Posterior vena cava (tissue), 2 donors: ENCODE measurements around the gene SPACA4. TPM values are rescaled to one million over a fixed set of nuclear protein-coding genes. Genes with fewer than 3 reads are reported as not detected.

Experiments used
- DNase-seq: peaks from one replicate; pipeline ENCODE4 v3.0.0-alpha.2; 2020; ENCODE audit warnings: low spot score
- intact Hi-C, 2 donors: fragments of 100-400 bp; cut with DNase I; formaldehyde crosslinking; loops; one replicate each; pipeline versions ENCODE4 v1.14.1 to v1.14.2; 2022 to 2023
- total RNA-seq, 2 donors: library from RNA; stranded (reverse); fragmentation: NEBNext Ultra II Directional; extraction: Animal tissue kit (Norgen Biotek cat#: 25700); gene quantifications; one replicate each; pipeline ENCODE4 v1.2.1, GENCODE V29; 2021
- donor health status: DM: yes; HTN: yes; CAD: no.
- donor health status: DM: yes; HTN: yes; CAD: no.

Gene SPACA4
- total RNA-seq, 2 donors from 2014 or later, result not detected

DNA sequence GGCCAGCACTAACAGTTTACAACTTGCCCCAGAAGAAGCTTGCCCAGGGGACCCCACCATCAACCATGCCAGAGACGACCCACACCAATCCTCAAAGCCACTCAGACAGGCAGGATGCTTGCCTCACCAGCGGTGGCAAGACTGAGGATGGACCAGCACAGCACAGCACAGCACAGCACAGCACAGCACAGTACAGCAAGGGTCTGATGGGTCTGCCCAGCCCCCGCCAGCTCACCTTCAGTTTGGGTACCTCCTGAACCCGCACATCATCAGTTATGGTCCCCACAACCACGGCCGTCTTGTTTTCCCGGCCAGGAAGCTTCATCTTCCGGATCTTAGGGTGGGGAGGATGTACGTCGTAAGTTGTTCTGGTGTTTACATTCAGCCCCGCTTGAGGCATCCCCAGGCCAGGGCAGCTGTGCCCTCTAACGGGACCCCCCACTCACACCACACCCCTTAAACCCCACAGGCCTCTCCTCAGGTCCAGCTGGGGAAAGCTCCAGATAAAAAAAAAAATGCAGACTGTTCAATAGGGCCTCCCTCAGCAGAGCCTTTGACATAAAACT is 10.0 kb downstream of the SPACA4 start:
- no peak for DNase-seq
- intact Hi-C loops, result no loop called here

DNA sequence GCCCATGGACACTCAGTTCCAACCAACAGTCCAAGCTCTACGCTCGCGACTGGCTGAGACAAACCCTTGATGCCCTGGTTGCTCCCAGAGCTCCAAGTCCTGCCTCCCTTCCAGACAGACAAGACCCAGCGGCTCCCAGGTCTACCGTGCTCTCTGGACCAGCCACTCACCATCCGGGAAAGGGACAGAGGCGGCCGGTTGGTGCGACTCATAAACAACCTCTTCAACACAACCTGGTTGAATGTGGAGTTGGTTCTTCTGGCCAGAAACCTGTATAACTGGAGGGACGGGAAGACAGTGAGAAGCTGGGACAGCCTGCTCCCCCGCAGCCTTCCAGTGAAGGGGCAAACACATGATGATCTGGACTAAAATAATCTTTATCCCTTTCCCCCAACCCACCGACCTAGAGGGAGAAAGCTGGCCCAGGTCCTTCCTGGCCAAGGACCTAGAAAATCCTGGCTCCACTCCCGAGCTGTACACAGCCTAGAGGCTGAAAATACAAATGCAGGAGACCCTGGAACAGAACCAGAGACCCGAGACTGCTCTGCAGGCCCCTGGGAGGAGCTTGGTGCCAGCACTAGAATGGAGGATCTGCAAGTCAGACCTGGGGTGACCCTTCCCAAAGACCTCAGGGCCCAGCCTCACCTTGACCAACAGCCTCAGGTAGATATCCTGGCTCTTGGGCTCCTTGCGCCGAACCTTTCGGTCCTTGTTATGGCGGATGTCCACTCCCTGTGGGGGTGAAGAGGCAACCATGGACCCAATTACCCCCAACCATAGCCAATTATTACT is 10.8 kb downstream of the SPACA4 start:
- intact Hi-C loops, result no loop called here
- no peak for DNase-seq

DNA sequence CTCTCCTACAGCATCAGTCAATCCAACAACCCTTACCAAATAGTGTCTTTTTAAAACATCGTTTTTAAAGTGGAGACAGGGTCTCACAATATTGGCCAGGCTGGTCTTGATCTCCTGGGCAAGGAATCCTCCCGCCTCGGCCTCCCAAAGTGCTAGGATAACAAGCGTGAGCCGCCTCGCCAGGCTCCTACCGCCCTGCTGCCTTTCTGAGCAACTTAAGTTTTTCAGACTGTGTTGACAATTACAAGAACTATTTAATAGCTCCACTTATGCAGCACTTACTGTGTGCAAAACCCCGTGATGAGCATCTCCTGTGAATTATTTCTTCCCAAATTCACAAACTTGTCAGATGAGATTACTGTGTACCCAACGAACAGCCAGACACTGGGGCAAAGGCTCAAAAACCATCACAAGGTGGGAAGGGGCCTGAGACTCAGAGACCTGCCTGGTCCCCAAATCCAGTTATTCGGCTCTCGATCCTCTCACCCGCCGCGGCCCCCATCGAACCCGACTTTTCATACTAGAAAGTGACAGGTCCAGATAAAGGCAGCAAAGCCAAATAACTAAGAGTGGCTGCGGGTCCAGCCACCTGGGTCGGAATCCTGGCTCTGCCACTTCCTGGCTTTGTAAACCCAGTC is 11.9 kb downstream of the SPACA4 start:
- intact Hi-C loops, result no loop called here
- DNase-seq, result no peak

DNA sequence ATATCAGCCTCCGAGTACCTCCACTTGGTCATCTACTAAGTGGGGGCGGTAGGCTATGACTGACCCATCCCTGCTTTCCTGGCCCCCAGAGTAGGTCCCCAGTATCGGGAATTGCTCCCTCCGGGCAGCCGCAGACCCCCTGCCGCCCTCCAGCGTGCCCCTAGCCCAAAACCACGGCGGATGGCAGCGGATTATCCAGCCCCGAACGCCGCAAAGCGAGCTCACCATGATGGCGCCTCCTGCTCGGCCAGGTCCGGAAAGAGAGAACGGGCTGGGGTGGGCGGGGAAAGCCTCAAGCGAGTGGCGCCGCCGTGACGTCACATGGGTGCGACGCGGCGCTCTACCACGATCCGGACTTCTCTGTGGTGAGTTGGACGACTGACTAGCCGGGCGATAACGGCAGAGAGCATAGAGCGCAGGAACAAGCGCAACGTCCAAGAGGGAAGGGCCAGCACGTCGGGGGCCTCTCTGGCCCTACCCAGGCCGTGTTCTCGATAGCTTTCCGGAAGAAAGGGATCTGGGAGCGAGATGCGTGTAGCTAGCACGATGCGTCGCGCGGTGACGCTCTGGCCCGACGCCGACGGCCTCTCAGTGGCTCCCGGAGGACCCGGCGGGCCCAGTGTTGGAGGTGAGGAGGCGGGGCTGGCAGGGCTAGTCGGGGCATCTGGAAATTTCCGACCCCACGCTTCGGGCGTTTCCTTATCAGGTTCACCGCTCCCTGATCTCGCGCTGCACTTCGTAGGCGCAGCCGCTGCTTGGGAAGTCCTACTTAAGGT is 12.6 kb downstream of the SPACA4 start, which contains the start of the genes RPL18 and SPHK2:
Gene RPL18, minus strand, starts transcription at position 263 of the 776 bp plus-strand sequence. Its CDS starts 35 bp downstream, at position 228.
Gene SPHK2, plus strand, starts transcription at position 591 of the 776 bp plus-strand sequence. CDS start 1,009 bp downstream, outside the sequence.
- intact Hi-C loops, result no loop called here
- peak; percentile 99 for DNase-seq

DNA sequence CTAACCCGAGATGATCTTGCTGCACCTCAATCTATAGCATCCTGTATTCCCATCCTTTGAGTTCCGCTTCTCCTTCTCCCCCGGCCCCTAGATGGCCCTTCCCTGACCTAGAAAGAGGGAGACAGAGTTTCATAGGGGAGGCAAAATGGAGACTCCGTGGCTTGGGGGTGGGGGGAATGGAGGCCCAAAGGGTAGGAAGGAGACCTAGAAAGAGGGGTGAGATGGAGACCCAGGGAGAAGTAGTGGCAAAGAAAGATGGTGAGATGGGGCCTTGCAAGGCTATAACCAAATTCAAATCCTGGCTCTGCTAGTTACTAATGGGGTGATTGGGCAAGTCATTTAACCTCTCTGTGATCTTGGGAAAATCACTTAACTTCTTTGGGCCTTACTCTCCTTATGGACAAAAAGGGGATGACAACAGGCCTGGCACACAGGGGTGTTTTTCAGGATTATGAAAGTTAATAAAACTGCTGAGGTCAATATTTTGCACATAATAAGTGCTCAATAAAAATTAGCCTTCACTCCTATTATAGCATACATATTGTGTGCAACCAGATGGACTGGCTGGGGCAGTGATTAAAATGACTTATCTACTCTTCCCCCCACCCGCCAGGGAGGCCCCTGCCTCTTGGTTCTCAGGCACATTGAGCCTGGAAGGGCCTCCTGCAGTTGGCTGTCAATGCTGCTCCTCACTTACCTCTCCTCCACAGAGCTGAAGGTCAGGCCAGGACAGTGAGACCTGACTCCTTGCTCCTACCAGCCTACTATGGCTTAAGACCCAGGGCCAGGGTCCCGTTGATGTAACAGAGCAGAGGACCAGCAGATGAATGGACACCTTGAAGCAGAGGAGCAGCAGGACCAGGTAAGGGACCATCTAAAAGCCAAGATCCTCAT is 13.4 kb downstream of the SPACA4 start:
- intact Hi-C loops, result no loop called here
- DNase-seq, result no peak

DNA sequence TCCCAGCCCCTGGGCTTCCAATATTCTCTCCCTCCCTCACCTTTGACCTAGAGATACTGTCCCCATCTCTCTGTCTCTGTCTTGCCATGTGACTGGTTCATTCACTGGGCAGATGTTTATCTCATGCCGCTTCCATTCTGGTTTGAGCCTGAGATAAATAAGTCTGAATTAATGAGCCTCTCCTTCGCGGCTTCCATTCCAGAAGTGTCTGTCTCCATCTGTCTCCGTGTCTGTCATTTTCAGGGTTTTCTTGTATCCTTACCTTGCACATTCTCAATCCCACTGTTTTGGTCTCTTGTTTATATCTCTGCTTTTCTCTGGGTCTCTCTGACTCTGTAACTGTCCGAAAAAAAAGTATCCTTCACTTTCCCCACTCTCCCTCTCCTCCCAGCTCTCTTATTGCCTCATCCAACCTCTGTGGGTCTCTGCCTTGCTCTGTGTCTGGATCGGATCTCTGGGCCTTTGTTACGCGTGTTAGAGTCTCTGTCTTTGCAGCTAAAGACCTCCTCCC is 17.1 kb downstream of the SPACA4 start:
- DNase-seq, result no peak
- intact Hi-C loops, result no loop called here

DNA sequence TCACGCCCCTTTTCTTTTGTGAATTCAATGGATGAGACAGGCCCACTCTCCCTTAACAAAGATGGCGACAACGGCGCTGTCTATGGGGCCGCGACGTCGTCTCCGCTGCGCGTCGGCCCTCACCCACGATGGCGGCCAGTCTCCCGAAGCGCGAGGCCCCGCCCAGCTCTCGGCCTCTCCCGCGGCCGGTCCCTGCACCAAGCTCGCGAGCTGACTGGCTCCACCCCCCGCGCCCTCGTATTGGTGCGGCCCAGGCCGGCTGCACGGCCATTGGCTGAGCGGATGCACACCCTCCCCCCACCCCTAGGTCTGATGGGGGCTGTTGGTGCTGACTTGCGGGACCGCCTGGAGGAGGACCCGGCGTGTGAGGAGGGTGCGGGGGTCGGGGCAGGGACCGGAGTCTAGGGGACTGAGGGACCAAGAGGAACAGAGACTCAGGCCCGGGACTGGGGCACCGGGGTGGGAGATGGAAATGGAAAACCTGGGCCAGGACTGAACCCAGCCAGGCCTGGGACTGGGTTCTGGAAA is 17.6 kb downstream of the SPACA4 start:
- intact Hi-C loops, result no loop called here
- DNase-seq, result peak; percentile 99

- intact Hi-C loops, result no loop called here
- no peak for DNase-seq
Observed at GRCh38 chr19:48624791-48625723, 18.5 kb downstream of the SPACA4 start.

DNA sequence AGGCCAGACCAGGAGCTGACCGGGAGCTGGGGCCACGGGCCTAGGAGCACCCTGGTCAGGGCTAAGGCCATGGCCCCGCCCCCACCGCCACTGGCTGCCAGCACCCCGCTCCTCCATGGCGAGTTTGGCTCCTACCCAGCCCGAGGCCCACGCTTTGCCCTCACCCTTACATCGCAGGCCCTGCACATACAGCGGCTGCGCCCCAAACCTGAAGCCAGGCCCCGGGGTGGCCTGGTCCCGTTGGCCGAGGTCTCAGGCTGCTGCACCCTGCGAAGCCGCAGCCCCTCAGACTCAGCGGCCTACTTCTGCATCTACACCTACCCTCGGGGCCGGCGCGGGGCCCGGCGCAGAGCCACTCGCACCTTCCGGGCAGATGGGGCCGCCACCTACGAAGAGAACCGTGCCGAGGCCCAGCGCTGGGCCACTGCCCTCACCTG is 19.4 kb downstream of the SPACA4 start:
- peak; percentile 80 for DNase-seq
- intact Hi-C loops, result no loop called here

GRCh38 chr19:48627201-48627864 is 20.8 kb downstream of the SPACA4 start:
- intact Hi-C loops, result no loop called here
- DNase-seq, result peak; percentile 80

- peak; percentile 79 for DNase-seq
- intact Hi-C loops, result no loop called here
Observed at GRCh38 chr19:48627865-48628314, 21.3 kb downstream of the SPACA4 start.

DNA sequence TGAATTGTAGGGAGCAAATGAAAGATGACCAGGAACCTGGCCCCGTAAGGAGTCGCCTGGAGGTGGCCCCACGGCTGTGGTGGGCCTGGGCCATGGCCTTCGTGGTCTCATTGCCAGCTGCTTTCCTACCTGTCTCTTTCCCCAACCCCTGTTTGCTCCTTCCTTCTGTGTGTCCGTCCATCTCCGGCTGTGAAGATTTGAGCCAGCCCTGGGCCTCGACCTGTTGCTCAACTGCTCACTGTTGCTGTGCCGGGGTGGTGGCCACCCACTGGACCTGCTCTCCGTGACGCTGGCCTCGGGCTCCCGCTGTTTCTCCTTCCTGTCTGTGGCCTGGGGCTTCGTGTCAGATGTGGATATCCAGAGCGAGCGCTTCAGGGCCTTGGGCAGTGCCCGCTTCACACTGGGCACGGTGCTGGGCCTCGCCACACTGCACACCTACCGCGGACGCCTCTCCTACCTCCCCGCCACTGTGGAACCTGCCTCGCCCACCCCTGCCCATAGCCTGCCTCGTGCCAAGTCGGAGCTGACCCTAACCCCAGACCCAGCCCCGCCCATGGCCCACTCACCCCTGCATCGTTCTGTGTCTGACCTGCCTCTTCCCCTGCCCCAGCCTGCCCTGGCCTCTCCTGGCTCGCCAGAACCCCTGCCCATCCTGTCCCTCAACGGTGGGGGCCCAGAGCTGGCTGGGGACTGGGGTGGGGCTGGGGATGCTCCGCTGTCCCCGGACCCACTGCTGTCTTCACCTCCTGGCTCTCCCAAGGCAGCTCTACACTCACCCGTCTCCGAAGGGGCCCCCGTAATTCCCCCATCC is 22.1 kb downstream of the SPACA4 start:
- intact Hi-C loops, result no loop called here
- DNase-seq, result peak; percentile 83

DNA sequence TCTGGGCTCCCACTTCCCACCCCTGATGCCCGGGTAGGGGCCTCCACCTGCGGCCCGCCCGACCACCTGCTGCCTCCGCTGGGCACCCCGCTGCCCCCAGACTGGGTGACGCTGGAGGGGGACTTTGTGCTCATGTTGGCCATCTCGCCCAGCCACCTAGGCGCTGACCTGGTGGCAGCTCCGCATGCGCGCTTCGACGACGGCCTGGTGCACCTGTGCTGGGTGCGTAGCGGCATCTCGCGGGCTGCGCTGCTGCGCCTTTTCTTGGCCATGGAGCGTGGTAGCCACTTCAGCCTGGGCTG is 22.7 kb downstream of the SPACA4 start:
- intact Hi-C loops, result no loop called here
- DNase-seq, result no peak

DNA sequence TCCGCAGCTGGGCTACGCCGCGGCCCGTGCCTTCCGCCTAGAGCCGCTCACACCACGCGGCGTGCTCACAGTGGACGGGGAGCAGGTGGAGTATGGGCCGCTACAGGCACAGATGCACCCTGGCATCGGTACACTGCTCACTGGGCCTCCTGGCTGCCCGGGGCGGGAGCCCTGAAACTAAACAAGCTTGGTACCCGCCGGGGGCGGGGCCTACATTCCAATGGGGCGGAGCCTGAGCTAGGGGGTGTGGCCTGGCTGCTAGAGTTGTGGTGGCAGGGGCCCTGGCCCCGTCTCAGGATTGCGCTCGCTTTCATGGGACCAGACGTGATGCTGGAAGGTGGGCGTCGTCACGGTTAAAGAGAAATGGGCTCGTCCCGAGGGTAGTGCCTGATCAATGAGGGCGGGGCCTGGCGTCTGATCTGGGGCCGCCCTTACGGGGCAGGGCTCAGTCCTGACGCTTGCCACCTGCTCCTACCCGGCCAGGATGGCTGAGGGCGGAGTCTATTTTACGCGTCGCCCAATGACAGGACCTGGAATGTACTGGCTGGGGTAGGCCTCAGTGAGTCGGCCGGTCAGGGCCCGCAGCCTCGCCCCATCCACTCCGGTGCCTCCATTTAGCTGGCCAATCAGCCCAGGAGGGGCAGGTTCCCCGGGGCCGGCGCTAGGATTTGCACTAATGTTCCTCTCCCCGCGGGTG is 23.2 kb downstream of the SPACA4 start:
- intact Hi-C loops, result no loop called here
- DNase-seq, result no peak

- intact Hi-C loops, result no loop called here
Observed at GRCh38 chr19:48630296-48631063, 23.9 kb downstream of the SPACA4 start.

More at GRCh38 chr19:48630296-48631063, 23.9 kb downstream of the SPACA4 start:
- peak; percentile 90 for DNase-seq
